ENCODE measurements around the gene AIFM1.

The AIFM1 gene

DNA sequence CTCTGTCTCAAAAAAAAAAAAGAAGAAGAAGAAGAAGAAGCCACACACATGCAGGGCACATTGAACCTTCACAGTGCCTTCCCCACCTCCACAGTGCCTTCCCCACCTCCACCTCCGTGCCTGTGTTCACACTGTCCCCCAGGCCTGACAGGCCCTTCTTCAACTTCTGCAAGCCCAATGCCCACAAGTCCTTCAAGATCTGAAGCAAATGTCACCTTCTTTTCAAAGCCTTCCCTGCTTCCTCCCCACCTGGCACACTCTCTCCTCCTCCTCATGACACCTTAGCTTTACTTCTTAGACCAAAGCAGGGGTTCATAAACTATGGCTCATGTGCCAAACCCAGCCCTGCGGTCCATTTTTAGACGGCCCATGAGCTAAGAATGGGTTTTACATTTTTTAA lies 75.3 kb downstream of the AIFM1 start:
- DNase-seq, result no peak

- peak; percentile 29 to 84 (median 52) for DNase-seq
These were observed 79.0 kb downstream of the AIFM1 start for GRCh38 chrX:130086447-130087206.

GRCh38 chrX:130085551-130086446 lies 79.8 kb downstream of the AIFM1 start:
- DNase-seq, result no peak

- DNase-seq, result no peak
These were observed 80.9 kb downstream of the AIFM1 start for GRCh38 chrX:130084631-130085237.

GRCh38 chrX:130083656-130084382 lies 81.8 kb downstream of the AIFM1 start:
- peak in 1 of 5 donors; percentile 28 for DNase-seq

GRCh38 chrX:130083107-130083490 lies 82.5 kb downstream of the AIFM1 start:
- DNase-seq, result no peak

DNA sequence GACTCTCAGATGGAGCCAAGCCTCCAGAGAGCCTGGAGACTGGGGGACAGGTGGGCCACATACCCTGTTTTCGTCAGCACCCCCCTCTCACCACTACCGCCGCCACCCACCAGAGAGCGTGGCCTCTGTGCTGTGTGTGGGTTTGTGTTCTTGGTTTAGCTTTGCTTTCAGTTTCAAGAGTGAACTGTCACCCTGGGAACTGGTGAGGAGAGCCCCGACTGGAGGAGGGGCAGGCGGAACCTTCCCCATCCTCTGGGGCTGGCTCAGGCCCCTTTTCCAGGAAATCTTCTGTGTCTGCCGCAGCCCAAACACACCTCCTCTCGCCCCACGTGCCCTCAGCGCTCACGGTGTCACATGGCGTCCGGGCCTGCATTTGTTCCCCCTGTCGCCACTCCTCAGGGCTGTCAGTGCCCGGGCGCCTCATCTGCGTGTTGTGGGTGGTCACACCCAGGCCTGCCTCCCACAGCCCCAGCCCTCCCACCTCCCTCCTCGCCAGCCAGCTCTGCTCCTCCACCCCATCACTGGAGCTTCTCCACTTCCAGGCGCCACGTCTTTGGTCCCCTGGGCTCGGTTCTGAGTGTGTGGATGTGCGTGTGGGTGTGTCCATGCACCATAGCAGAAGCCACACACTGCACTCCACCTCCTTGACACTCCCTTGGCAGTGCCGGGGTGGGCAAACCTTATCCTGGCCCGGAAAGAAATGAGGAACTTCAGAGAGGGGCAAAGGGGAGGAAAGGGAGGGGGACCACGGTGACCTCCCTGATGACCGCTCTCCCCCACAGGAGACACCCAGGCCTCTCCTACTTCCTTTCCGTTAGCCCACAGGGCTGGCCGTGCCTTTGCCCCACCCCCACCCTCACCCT lies 83.2 kb downstream of the AIFM1 start:
- DNase-seq, result peak; percentile 45 to 93 (median 58)

- no peak for DNase-seq
These were observed 84.1 kb downstream of the AIFM1 start for GRCh38 chrX:130081421-130082045.

DNA sequence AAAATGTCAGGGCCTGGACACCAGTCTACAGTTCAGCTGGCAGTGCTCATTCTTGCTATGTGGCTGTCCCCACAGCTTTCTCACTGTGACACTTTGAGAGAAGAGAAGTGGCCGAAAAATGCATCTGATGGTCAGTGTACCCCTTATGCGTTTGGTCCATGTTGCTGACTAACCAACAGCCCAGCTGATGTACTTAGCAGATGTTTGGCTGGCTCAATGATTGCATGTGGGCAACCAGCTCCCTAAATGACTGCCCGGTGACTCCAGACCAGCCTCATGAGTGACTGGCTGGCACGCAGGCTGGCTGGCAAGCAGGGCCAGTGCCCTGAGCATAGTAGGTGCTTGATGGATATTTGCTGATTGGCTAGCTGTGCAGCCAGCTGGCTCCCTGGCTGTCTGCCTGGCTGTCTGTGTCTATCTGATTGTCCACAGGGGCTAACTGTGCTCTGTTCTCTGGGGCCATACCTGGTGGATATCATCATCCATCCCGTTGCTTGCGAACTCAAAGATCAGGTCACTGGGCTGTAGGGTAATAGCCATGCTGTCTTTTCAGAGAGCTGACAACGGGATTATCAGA lies 84.8 kb downstream of the AIFM1 start:
- DNase-seq, result no peak

- DNase-seq, result peak; percentile 22 to 57 (median 41)
These were observed 85.7 kb downstream of the AIFM1 start for GRCh38 chrX:130079824-130080406.

Measured in T-helper 1 cell (primary cell).